ENCODE measurements around the gene AKAP14.
A peak's percentile ranks its signal among the peaks of the same experiment; 100 is the strongest.
"Not testable (repeated sequence)": the region's sequence is repeated elsewhere in the genome, so short reads cannot be mapped to it uniquely, and the experiment has no call there.

AKAP14 gene

DNA sequence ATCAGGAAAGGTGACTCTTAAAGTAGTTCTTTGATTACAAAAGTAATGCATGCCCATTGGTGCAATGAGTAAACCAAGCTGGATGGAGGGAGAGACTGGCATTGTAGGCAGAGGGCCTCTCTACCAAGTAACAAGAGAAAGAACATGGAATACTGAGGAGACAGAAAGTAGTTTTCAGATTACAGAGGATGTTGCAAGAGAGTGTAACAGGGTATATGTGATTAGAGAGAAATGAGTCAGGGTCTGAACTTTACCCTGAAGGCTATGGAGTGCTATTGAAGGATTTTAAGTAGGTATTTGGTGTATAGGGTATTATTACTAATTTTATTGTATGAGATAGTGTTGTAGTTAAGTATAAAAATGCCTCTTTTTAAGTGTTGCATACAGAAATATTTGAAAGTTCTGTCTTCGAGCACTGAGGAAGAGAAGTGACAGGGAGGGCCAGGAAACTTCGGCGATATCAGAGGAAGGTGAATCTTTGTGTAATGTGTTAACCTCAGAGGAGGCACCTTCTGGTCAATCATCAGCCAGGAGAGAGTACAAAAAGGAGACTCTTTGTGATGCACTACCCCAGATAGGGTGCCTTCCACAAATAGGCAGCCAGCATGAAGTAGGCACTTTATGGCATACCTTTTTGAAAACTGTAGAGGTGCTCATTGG is 39.7 kb downstream of the AKAP14 start:
- DNase-seq: no peak

GRCh38 chrX:119941336-119941735 is 45.6 kb downstream of the AKAP14 start:
- no peak for DNase-seq

GRCh38 chrX:119942173-119942819 is 46.6 kb downstream of the AKAP14 start:
- no peak for DNase-seq

- no peak for DNase-seq
Measured at GRCh38 chrX:119942831-119943184, 47.1 kb downstream of the AKAP14 start.

DNA sequence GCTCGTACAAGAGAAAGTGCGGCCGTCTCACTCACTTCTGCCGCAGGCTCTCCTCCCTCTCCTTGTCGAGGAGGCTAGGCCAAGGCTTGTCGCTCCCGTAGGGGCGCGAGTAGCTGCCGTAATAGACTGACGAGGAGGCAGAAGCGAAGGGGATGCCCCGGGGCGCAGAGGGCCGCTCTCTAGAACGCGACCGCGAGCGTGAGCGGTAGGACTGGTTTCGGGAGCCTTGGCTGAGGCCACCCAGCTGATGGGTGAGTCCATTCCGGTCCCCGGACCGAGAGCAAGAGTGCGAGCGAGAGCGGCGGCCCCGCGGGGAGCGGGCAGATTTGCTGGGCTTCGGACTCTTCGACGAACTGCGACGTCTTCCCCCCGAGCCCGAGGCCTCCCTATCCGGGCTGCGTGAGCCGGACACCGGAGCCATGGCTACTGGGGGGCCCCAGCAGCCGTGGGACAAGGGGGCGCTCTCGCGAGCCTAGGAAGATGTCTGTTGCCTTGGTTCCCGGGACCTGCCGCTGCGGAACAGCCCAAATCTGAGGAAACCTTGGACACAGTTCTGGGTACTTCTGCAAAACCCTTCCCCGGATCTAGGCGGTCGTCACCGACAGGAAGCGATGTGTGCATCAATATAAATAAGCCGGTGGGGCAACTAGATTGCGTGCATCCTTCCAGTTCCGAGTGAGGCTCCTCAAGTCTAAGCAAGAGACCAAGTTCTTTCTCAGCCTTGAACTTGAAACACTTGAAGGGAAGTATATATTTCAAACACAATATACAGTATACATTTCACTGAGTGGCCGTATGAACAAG is 47.7 kb downstream of the AKAP14 start, which contains the start of gene NKAP:
Gene NKAP (minus strand): TSS at position 567 of the 804 bp plus-strand sequence. CDS start 146 bp downstream, at position 421.
- peak; percentile 53 for DNase-seq

DNA sequence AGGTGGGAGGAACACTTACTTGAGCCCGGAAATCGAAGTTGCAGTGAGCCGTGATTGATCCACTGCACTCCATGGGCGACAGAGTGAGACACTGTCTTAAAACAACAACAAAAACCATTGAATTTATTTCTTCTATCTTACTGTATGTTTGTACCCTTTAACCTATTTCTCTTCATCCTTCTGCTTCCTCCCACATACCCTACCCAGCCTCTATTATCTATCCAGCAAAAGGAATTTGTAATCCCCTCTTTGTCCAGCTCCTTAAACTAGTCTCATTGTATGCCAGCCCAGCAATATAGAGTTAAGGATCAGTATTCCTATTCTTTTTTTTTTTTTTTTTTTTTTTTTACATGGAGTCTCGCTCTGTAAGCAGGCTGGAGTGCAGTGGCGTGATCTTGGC is 49.8 kb downstream of the AKAP14 start:
- DNase-seq: no peak

DNA sequence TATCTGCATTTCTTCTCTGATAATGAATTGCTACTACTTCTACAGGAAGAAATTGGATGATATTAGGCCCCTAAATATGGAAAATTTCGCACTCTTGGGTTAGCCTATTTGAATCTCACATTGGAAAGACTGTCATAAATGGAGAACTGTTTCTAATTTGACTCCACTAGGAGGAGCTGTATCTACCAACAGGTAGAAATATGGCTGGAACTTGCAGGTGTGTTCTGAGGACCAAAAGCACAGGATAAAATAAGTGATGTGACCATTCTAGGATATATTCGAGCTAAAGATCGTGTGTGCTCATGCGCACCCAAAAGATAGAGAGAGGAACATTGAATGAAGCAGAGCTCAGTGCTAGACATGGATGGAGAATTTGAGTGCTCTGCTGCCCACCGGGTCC is 52.7 kb downstream of the AKAP14 start:
- no peak for DNase-seq

DNA sequence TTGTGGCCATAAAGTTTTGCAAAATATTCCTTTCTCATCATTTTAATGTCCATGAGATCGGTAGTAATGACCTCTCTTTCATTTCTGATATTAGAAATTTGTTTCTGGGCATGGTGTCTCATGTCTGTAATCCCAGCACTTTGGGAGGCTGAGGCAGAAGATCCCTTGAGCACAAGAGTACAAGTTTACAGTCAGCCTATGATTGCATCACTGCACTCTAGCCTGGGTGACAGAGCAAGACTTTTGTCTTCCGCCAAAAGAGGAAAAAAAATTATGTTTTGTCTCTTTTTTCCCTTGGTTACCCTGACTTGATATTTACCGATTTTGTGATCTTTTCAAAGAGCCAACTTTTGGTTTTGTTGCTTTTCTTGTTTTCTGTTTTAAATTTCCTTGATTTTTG is 58.7 kb downstream of the AKAP14 start:
- no peak for DNase-seq

GRCh38 chrX:119955807-119956570 is 60.3 kb downstream of the AKAP14 start:
- not testable (repeated sequence) for DNase-seq

DNA sequence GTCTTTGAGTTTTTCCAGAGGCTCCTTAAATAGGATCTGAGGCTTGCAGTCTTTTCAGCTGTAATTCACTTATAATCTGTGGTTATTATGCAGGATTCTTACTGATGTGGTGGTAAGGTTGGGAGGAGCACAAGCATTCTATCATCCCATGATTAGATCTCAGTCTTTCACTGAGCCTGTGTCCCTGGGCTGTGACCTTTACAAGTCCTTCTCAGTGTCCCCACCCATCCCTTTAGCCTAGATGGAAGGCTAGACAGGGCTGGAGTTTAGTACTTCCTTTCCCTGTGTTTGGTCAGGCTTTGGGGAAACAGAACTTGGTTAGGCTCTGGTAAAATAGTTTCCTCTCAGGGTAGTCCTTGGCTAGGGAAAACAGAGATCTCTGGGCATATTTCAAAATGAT is 64.9 kb downstream of the AKAP14 start:
- DNase-seq: no peak

DNA sequence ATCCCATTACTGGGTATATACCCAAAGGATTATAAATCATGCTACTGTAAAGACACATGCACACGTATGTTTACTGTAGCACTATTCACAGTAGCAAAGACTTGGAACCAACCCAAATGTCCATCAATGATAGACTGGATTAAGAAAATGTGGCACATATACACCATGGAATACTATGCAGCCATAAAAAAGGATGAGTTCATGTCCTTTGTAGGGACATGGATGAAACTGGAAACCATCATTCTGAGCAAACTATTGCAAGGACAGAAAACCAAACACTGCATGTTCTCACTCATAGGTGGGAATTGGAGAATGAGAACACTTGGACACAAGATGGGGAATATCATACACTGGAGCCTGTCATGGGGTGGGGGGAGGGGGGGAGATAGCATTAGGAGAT is 71.1 kb downstream of the AKAP14 start:
- not testable (repeated sequence) for DNase-seq

All from NCI-H2029 (cell line).